Cardiac muscle cell (in vitro differentiated cells and primary cell): ENCODE results near the gene HEG1. TPM values are rescaled to one million over a fixed set of nuclear protein-coding genes. Genes with fewer than 3 reads are reported as not detected.

Experiments used
- DNase-seq, 2 donors: peaks; one replicate each; pipeline versions ENCODE4 v3.0.0 to v3.0.0-alpha.2; 2010 to 2017; ENCODE audit warnings: low read depth in 1 of 2, low spot score in 1 of 2
- H3K27ac ChIP-seq: fragments of 200-600 bp; sonication (generic); 2 replicates; pipeline ENCODE4 v1.5.1; 2016
- H3K27me3 ChIP-seq: fragments of 200-600 bp; sonication (generic); 2 replicates; pipeline ENCODE4 v1.6.0; 2016; ENCODE audit warnings: control low read depth
- H3K36me3 ChIP-seq: fragments of 200-600 bp; sonication (generic); 2 replicates; pipeline ENCODE4 v1.5.1; 2016; ENCODE audit warnings: control low read depth
- H3K4me1 ChIP-seq: fragments of 200-600 bp; sonication (generic); 2 replicates; pipeline ENCODE4 v1.8.1; 2017; ENCODE audit warnings: low read depth, mild to moderate bottlenecking, mixed run types
- H3K4me3 ChIP-seq: fragments of 200-600 bp; sonication (generic); 2 replicates; pipeline ENCODE4 v1.5.1; 2016; ENCODE audit warnings: mild to moderate bottlenecking
- H3K9me3 ChIP-seq: fragments of 200-600 bp; sonication (generic); 2 replicates; pipeline ENCODE4 v1.5.1; 2017; ENCODE audit warnings: low read depth, mild to moderate bottlenecking, control low read depth
- polyA plus RNA-seq: library from polyadenylated mRNA; unstranded; fragments of >200 nt; fragmentation: Nextera tagmentation; extraction: Ambion mirVana; gene quantifications from 2 replicates; pipeline ENCODE4 v1.2.1, GENCODE V29; 2016
- total RNA-seq: library from RNA; depleted of rRNA; stranded (reverse); fragments of >200 nt; gene quantifications from 2 replicates; pipeline ENCODE4 v1.2.3, GENCODE V29; 2016
- TF ChIP-seq, protein P1 (sequence below): IDR thresholded peaks from 2 replicates; pipeline ENCODE4 v1.5.1; 2012; ENCODE audit warnings: low read depth, mild to moderate bottlenecking, low read length

The HEG1 gene
- total and polyA plus RNA-seq, 2 experiments from 2014 or later = 17.4 to 42.7 TPM

- H3K9me3 ChIP-seq = no peaks in the 10 kb centered on the region
- no peak overlapping the region for H3K4me3 ChIP-seq
- H3K4me1 ChIP-seq = peaks cover 87% of the 10 kb centered on the region
- TF ChIP-seq, protein P1, sequence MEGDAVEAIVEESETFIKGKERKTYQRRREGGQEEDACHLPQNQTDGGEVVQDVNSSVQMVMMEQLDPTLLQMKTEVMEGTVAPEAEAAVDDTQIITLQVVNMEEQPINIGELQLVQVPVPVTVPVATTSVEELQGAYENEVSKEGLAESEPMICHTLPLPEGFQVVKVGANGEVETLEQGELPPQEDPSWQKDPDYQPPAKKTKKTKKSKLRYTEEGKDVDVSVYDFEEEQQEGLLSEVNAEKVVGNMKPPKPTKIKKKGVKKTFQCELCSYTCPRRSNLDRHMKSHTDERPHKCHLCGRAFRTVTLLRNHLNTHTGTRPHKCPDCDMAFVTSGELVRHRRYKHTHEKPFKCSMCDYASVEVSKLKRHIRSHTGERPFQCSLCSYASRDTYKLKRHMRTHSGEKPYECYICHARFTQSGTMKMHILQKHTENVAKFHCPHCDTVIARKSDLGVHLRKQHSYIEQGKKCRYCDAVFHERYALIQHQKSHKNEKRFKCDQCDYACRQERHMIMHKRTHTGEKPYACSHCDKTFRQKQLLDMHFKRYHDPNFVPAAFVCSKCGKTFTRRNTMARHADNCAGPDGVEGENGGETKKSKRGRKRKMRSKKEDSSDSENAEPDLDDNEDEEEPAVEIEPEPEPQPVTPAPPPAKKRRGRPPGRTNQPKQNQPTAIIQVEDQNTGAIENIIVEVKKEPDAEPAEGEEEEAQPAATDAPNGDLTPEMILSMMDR = no peak
- H3K27ac ChIP-seq = peak overlapping the region; percentile 96
- H3K27me3 ChIP-seq = no peaks in the 10 kb centered on the region
- DNase-seq = peak in 1 of 2 donors; percentile 69
- no peaks in the 10 kb centered on the region for H3K36me3 ChIP-seq
Measured at GRCh38 chr3:125045194-125045593, 10.6 kb downstream of the HEG1 start.

DNA sequence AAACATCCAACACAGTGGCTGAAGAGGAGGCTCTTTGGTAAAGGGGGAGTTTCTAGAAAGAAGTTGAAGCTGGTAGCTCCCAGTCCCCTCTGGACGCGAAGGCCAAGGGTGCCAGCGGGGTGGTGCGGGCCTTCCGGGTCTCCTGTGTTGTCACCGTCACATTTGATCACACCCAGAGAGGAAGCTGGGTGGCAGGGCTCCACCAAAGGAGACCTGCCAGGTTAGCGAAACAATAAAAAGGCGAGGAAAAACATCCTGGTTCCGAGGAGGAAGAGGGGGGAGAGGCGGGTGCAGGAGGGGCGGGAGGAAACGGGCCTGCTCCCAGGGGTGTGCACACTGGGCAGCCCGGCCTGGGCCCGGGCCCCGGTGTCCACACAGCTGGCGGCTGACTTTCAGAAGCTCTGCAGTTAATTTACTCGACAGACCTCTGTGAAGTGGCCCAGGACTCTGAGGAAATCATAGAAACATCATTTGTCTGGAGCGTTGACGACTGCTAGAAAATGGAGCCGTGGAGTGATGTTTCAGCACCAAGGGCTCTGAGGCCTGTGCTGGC lies 12.1 kb downstream of the HEG1 start:
- Histone ChIP-seq H3K36me3 (no peaks in the 10 kb centered on the region), H3K27ac (peak overlapping the region; percentile 96), H3K4me3 (no peak overlapping the region), H3K9me3 (no peaks in the 10 kb centered on the region), H3K4me1 (peaks cover 96% of the 10 kb centered on the region), H3K27me3 (no peaks in the 10 kb centered on the region)
- TF ChIP-seq, protein P1 = no peak
- DNase-seq = peak; percentile 26 to 64

GRCh38 chr3:125042725-125043406 lies 12.9 kb downstream of the HEG1 start:
- H3K36me3 ChIP-seq = no peaks in the 10 kb centered on the region
- no peaks in the 10 kb centered on the region for H3K9me3 ChIP-seq
- DNase-seq = peak; percentile 61 to 89
- H3K27me3 ChIP-seq = no peaks in the 10 kb centered on the region
- no peak overlapping the region for H3K4me3 ChIP-seq
- peak overlapping the region; percentile 96 for H3K27ac ChIP-seq
- peaks cover 96% of the 10 kb centered on the region for H3K4me1 ChIP-seq
- TF ChIP-seq, protein P1 = no peak

DNA sequence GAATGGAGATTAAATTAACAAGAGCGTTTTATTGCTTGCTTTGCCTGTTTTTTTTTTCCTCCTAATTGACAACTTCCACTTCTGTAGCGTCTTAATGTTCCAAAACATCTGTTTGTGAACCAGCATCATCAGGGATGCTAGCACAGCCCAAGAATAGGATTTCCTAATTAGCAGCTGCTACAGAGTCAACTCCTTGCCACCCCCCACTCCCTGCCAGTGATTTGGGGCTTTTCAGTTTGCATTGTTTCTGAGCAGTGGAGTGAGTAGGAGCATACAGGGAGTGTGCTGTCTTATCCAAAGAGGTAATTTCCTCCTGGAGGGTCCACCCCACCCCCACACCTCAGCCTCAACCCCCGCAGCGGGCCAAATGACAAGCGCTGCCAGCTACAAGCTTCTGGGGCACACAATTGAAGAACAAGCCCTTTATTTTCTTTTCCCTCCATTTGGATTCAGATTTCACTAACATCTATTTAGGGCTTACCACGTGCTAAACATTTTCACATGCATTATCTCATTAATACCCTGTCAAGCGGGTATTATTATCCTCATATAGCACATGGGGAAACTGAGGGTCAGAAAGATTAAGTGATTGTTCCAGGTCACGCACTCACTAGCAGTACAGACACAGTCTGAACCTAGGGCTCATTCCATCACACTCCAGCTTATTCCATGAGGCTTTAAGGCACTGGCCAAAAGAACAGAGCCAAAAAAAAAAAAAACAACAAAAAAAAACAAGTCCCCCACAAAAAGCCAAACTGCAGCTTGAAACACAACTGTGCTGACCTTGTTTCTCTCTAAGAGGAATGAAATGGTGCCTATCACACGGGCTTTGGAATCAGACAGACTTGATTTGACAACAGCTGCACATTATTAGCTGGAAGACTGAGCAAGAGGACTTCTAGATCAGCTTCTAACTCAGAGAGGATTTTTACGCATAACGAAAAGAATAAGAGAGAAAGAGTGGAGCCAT lies 16.4 kb downstream of the HEG1 start:
- TF ChIP-seq, protein P1 = no peak
- H3K4me1 ChIP-seq = peaks cover 72% of the 10 kb centered on the region
- no peaks in the 10 kb centered on the region for H3K27me3 ChIP-seq
- no peak overlapping the region for H3K4me3 ChIP-seq
- peak overlapping the region; percentile 96 for H3K27ac ChIP-seq
- DNase-seq = peak in 1 of 2 donors; percentile 30
- H3K36me3 ChIP-seq = no peaks in the 10 kb centered on the region
- no peaks in the 10 kb centered on the region for H3K9me3 ChIP-seq

- TF ChIP-seq, protein P1 = no peak
- H3K9me3 ChIP-seq = no peaks in the 10 kb centered on the region
Measured at GRCh38 chr3:125037498-125038150, 18.2 kb downstream of the HEG1 start.

More at GRCh38 chr3:125037498-125038150, 18.2 kb downstream of the HEG1 start:
- Histone ChIP-seq H3K4me1 (peaks cover 54% of the 10 kb centered on the region), H3K36me3 (no peaks in the 10 kb centered on the region), H3K27ac (no peak overlapping the region), H3K4me3 (no peak overlapping the region), H3K27me3 (no peaks in the 10 kb centered on the region)
- DNase-seq = peak in 1 of 2 donors; percentile 32
